GM18870 (cell line): ENCODE data around the gene TECR.
"Not testable (repeated sequence)": the region's sequence is repeated elsewhere in the genome, so short reads cannot be mapped to it uniquely, and the experiment has no call there.

Experiments used
- ATAC-seq: cut with Tn5 transposase; IDR thresholded peaks from one replicate; pipeline ENCODE4 v1.9.1; 2021; ENCODE audit warnings: moderate library complexity; ENCODE audit not compliant: unreplicated experiment

TECR gene

GRCh38 chr19:14529254-14530004, at the start of gene TECR:
Gene TECR, plus strand, starts transcription at chr19:14529594. Its CDS starts 103 bp downstream, at chr19:14529697.
- peak; percentile 96 for ATAC-seq

GRCh38 chr19:14479975-14480699, 49.3 kb upstream of the TECR start:
- no peak for ATAC-seq

DNA sequence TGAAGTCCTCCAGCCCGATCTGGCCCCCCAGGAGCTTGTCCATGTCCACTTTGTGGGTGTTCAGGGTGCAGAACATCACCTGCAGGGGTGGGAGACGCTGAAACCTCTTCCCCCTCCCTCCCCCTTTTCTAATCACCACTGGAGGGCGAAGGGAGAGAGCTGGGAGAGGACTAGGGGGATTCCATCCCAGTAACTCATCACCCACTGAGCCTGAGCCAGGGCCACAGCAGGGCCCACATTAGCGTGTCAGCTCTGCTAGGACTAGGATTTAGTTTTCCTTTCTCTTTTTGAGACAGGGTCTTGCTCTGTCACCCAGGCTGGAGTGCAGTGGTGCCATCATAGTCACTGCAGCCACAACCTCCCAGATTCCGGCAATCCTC, 48.7 kb upstream of the TECR start:
- no peak for ATAC-seq

- no peak for ATAC-seq
These were observed 47.0 kb upstream of the TECR start for GRCh38 chr19:14482172-14482941.

DNA sequence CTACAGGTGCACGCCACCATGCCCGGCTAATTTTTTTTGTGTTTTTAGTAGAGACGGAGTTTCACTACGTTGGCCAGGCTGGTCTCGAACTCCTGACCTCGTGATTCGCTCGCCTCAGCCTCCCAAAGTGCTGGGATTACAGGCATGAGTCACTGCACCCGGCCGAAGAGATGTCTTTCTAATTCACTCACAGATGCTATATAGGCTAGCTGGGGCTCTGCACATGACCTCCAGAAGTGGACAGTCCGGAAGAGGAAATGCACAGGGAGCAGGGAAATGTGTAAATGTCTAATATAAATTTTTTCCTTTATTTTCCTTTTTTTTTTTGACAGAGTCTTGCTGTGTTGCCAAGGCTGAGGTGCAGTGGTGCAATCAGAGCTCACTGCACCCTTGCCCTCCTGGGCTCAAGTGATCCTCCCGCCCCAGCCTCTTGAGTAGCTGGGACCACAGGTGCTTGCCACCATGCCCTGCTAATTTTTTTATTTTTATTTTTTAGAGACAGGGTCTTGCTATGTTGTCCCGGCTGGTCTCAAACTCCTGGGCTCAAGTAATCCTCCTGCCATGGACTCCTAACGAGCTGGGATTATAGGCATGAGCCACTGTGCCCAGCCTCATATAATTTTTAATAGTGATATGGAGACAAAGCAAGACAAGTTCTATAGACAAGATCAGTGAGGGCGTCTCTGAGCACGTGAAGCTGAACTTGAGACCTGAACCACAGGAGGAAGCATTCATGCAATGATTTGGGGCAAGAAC, 41.8 kb upstream of the TECR start:
- ATAC-seq, result no peak

DNA sequence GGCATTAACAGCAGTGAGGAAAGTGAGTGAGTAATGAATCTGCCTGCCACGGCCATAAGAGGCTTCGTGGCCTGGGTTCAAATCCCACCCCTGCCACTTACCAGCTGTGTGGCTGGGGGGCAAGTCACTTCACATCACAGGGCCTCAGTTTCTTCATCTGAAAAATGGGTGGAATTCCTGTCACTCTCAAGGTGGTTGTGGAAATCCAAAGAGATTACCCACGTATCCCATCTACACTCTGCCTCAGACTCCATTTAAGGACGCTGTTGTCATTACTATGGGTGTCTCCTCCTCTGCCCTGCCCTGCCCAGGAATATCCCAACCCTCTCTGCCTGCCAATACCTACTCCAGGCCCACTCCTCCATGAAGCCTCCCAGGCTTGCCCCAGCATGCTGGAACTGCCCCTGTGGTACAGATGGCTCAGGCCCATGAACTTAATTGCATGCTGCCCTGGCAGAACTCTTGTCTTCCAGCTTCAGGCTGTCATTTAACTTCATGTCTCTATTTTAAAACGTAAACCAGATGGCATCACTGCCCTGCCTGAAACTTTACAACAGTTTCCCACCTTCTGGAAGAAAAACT, 36.5 kb upstream of the TECR start:
- ATAC-seq, result no peak

GRCh38 chr19:14494411-14494810, 35.0 kb upstream of the TECR start:
- no peak for ATAC-seq

- no peak for ATAC-seq
These were observed 34.3 kb upstream of the TECR start for GRCh38 chr19:14494910-14495671.

DNA sequence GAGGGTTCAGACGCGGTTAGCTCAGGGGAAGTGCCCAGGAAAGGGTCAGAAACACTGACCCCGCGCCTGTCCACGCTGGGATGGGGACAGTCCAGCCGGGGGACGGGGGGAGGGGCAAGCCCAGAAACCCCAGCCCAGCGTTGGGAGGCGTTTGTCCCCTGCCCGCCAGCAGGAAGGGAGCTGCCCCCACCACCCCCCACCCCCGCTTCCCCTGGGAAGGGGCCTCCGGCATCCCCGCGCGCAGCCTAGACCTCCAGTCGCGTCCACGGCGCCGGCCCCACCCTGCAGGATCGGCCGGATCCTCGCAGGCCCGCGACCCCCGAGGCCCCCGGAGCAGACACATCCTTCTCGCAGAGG, 33.7 kb upstream of the TECR start:
- no peak for ATAC-seq

GRCh38 chr19:14496029-14496833, 33.2 kb upstream of the TECR start, which contains the start of gene GIPC1:
Gene GIPC1, minus strand, starts transcription at chr19:14496127. Its CDS starts 13,151 bp downstream, at chr19:14482976.
- no peak for ATAC-seq

GRCh38 chr19:14496834-14497227, 32.6 kb upstream of the TECR start:
- ATAC-seq, result no peak

- ATAC-seq, result no peak
These were observed 32.0 kb upstream of the TECR start for GRCh38 chr19:14497228-14497921.

GRCh38 chr19:14502334-14503092, 26.9 kb upstream of the TECR start:
- ATAC-seq, result no peak

- ATAC-seq, result no peak
These were observed 26.1 kb upstream of the TECR start for GRCh38 chr19:14503285-14503684.

- not testable (repeated sequence) for ATAC-seq
These were observed 24.8 kb upstream of the TECR start for GRCh38 chr19:14504575-14504974.

DNA sequence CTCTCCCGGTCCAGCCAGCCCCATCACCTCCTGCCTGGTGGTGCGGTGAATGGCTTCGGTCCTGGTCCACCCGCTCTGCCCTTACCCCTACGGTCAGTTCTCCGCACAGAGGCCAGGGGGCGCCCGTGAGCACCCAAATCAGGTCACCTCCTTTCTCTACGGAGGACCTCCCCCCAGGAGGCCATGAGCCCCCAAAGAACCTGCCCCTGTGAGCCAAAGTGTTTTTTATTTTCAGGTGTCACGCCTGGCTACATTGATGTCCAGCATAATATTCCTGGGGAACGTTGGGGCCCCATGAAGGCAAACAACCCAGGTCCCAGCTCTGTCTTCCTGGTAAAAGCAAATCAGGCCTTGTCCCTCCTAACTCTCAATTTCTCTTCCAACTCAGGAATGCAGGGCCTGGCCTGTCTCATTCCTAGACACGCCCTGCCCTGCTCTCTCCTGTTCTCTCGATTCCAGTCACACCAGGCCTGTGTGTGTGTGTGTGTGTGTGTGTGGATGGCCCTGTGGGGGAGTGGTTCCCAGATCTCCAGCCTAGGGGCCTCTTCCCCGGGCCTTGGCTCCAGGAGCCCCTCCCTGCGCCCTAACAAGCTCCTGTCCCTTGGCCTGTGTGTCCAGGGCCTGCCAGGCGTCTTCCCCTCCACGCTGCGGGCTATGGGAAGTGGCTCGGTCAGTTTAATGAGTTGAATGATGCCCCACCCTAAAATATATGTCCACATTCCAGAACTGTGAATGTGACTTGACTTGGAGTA, 23.7 kb upstream of the TECR start:
- ATAC-seq, result no peak
